ENCODE results near the gene C22orf39. TPM values are rescaled to one million over a fixed set of nuclear protein-coding genes. Genes with fewer than 3 reads are reported as not detected.

The C22orf39 gene
- total RNA-seq, 1 experiment from 2014 or later, result 28.4 TPM

DNA sequence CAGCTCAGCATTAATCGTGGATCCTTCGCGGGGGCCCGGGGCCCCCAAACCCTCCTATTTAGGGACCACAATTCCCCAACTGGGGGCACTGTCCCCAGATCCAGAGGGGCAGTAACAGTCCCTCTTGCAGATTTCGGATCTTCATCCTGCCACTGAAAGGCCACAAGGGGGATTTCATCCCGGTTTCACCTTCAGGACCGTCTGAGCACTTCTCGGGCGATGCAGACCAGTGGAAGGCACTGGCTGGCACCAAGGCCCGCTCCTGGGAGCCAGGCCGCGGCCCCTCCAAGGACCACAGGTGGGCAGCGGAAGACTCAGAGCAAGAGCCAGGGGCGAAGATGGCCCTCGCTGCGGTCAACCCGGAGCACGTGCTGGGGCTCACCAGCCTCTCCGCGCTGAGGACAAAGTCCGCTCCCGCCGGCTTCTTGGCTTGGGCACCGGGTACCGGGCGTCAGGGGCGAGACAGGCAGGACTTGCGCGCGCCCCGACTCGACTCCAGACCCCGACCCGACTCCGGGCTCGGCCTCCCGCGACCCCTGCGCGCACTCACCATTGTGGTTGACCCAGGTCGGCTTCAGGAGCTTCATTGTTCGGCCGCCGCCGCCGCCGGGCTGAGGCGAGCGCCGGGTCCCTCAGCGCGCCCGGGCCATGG, 16.5 kb downstream of the C22orf39 start:
- CTCF ChIA-PET, result no interaction called here
- TF ChIP-seq EZH2 (IDR thresholded peaks at IDR 0.05; ENCODE audit: borderline replicate concordance, low read depth, low read length, poor library complexity, severe bottlenecking), result no peak
- TF ChIP-seq, protein P1, sequence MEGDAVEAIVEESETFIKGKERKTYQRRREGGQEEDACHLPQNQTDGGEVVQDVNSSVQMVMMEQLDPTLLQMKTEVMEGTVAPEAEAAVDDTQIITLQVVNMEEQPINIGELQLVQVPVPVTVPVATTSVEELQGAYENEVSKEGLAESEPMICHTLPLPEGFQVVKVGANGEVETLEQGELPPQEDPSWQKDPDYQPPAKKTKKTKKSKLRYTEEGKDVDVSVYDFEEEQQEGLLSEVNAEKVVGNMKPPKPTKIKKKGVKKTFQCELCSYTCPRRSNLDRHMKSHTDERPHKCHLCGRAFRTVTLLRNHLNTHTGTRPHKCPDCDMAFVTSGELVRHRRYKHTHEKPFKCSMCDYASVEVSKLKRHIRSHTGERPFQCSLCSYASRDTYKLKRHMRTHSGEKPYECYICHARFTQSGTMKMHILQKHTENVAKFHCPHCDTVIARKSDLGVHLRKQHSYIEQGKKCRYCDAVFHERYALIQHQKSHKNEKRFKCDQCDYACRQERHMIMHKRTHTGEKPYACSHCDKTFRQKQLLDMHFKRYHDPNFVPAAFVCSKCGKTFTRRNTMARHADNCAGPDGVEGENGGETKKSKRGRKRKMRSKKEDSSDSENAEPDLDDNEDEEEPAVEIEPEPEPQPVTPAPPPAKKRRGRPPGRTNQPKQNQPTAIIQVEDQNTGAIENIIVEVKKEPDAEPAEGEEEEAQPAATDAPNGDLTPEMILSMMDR (conservative IDR thresholded peaks at IDR 0.05; ENCODE audit: low read depth, low read length), result no peak
- peak overlapping the region; percentile 86 for H3K27ac ChIP-seq (ENCODE audit: low read depth, low read length, poor library complexity, severe bottlenecking)
- no TSS peak for BruUV-seq (replicated peaks)
- peaks cover 6% of the 10 kb centered on the region for H3K36me3 ChIP-seq (ENCODE audit: insufficient read depth, low read length, poor library complexity, severe bottlenecking)
- peak overlapping the region; percentile 89 for H3K4me3 ChIP-seq (ENCODE audit: low read depth, low read length, poor library complexity, severe bottlenecking)
- H3K4me1 ChIP-seq (ENCODE audit: insufficient read depth, low read length, poor library complexity, severe bottlenecking), result no peaks in the 10 kb centered on the region
- intact Hi-C loops (cut with micrococcal nuclease; ENCODE audit: unreplicated experiment), result loop anchor here (5.0 kb wide), 1 partner anchor 286 kb away; no protein-coding TSS in a partner anchor
- no peaks in the 10 kb centered on the region for H3K9me3 ChIP-seq (ENCODE audit: low read depth, low read length, poor library complexity, severe bottlenecking)
- POLR2A ChIA-PET (ENCODE audit: low non-redundant PET), result no interaction called here
- peak; percentile 23 for DNase-seq (ENCODE audit: low spot score)
- no peaks in the 10 kb centered on the region for H3K27me3 ChIP-seq (replicated peaks; ENCODE audit: insufficient read depth, low read depth, low read length, poor library complexity)

- Histone ChIP-seq H3K9me3 (ENCODE audit: low read depth, low read length, poor library complexity, severe bottlenecking) (no peaks in the 10 kb centered on the region), H3K4me3 (ENCODE audit: low read depth, low read length, poor library complexity, severe bottlenecking) (peak overlapping the region; percentile 89), H3K36me3 (ENCODE audit: insufficient read depth, low read length, poor library complexity, severe bottlenecking) (peaks cover under 1% of the 10 kb centered on the region), H3K27ac (ENCODE audit: low read depth, low read length, poor library complexity, severe bottlenecking) (peak overlapping the region; percentile 86), H3K4me1 (ENCODE audit: insufficient read depth, low read length, poor library complexity, severe bottlenecking) (no peaks in the 10 kb centered on the region), H3K27me3 (replicated peaks; ENCODE audit: insufficient read depth, low read depth, low read length, poor library complexity) (no peaks in the 10 kb centered on the region)
- POLR2A ChIA-PET (ENCODE audit: low non-redundant PET), result no interaction called here
- DNase-seq (ENCODE audit: low spot score), result peak; percentile 67
- intact Hi-C loops (cut with micrococcal nuclease; ENCODE audit: unreplicated experiment), result loop anchor here (5.0 kb wide), 1 partner anchor 287 kb away; no protein-coding TSS in a partner anchor
- BruUV-seq (replicated peaks), result no TSS peak
- TF ChIP-seq, protein P1 (conservative IDR thresholded peaks at IDR 0.05; ENCODE audit: low read depth, low read length), result no peak
- no peak for TF ChIP-seq EZH2 (IDR thresholded peaks at IDR 0.05; ENCODE audit: borderline replicate concordance, low read depth, low read length, poor library complexity, severe bottlenecking)
- CTCF ChIA-PET, result no interaction called here
Measured at GRCh38 chr22:19429950-19430889, 17.3 kb downstream of the C22orf39 start.

- H3K4me3 ChIP-seq (ENCODE audit: low read depth, low read length, poor library complexity, severe bottlenecking), result no peak overlapping the region
- BruUV-seq (replicated peaks), result no TSS peak
- no peak for DNase-seq (ENCODE audit: low spot score)
- CTCF ChIA-PET, result no interaction called here
- peaks cover 3% of the 10 kb centered on the region for H3K36me3 ChIP-seq (ENCODE audit: insufficient read depth, low read length, poor library complexity, severe bottlenecking)
- no peaks in the 10 kb centered on the region for H3K9me3 ChIP-seq (ENCODE audit: low read depth, low read length, poor library complexity, severe bottlenecking)
- no peaks in the 10 kb centered on the region for H3K4me1 ChIP-seq (ENCODE audit: insufficient read depth, low read length, poor library complexity, severe bottlenecking)
- H3K27me3 ChIP-seq (replicated peaks; ENCODE audit: insufficient read depth, low read depth, low read length, poor library complexity), result no peaks in the 10 kb centered on the region
- no peak for TF ChIP-seq EZH2 (IDR thresholded peaks at IDR 0.05; ENCODE audit: borderline replicate concordance, low read depth, low read length, poor library complexity, severe bottlenecking)
- TF ChIP-seq, protein P1 (conservative IDR thresholded peaks at IDR 0.05; ENCODE audit: low read depth, low read length), result no peak
- intact Hi-C loops (cut with micrococcal nuclease; ENCODE audit: unreplicated experiment), result no loop called here
- POLR2A ChIA-PET (ENCODE audit: low non-redundant PET), result no interaction called here
- no peak overlapping the region for H3K27ac ChIP-seq (ENCODE audit: low read depth, low read length, poor library complexity, severe bottlenecking)
Measured at GRCh38 chr22:19424186-19424500, 23.4 kb downstream of the C22orf39 start.

Measured in A673 (cell line).